ENCODE data around the gene CASP8AP2. TPM values are rescaled to one million over a fixed set of nuclear protein-coding genes. Genes with fewer than 3 reads are reported as not detected.

Gene CASP8AP2
- total RNA-seq, 1 experiment from 2014 or later = 27.9 TPM

- DNase-seq (ENCODE audit: low spot score) = no peak
- TF ChIP-seq ZNF219 (CRISPR knock-in tag; IDR thresholded peaks at IDR 0.05; ENCODE audit: borderline replicate concordance) (no peak), GRHL2 (CRISPR knock-in tag; IDR thresholded peaks at IDR 0.05; ENCODE audit: insufficient replicate concordance, severe bottlenecking) (no peak), SP1 (CRISPR knock-in tag; conservative IDR thresholded peaks at IDR 0.05) (no peak), NR2C2 (CRISPR knock-in tag; IDR thresholded peaks at IDR 0.05) (no peak), ERG (CRISPR knock-in tag; IDR thresholded peaks at IDR 0.05) (no peak), CBFB (CRISPR knock-in tag; IDR thresholded peaks at IDR 0.05; ENCODE audit: low read depth) (no peak), KAT7 (CRISPR knock-in tag; IDR thresholded peaks at IDR 0.05; ENCODE audit: borderline replicate concordance) (no peak), GABPB1 (CRISPR knock-in tag; IDR thresholded peaks at IDR 0.05) (no peak), ARID4B (CRISPR knock-in tag; IDR thresholded peaks at IDR 0.05; ENCODE audit: borderline replicate concordance) (no peak), ZNF317 (CRISPR knock-in tag; IDR thresholded peaks at IDR 0.05; ENCODE audit: borderline replicate concordance, low read depth) (no peak), JAZF1 (CRISPR knock-in tag; IDR thresholded peaks at IDR 0.05) (no peak), ZBTB21 (CRISPR knock-in tag; IDR thresholded peaks at IDR 0.05; ENCODE audit: borderline replicate concordance) (no peak)
- no peak; the same call in none of the 2 replicates for ATAC-seq
- Mint-ChIP-seq H3K4me3 (no peak overlapping the region), H3K4me1 (peaks cover 7% of the 10 kb centered on the region), H3K36me3 (peaks cover 23% of the 10 kb centered on the region), H3K9me3 (no peaks in the 10 kb centered on the region), H3K27me3 (ENCODE audit: low read depth) (no peaks in the 10 kb centered on the region; the same call in 1 of the 2 replicates), H3K27ac (no peak overlapping the region)
- ChIA-PET CTCF (interaction anchor here (0.8 to 0.9 kb wide), 3 partner anchors 11 to 100 kb away, joined by 3 to 5 read pairs (median 4); partner anchors contain the start of gene MDN1), POLR2A (interaction anchor here (0.7 kb wide), 1 partner anchor 11 kb away, joined by 3 read pairs; no protein-coding TSS in a partner anchor)
Measured at GRCh38 chr6:89840538-89840937, 10.9 kb downstream of the CASP8AP2 start.

- H3K4me1 Mint-ChIP-seq = peaks cover 7% of the 10 kb centered on the region
- no peaks in the 10 kb centered on the region; the same call in 1 of the 2 replicates for H3K27me3 Mint-ChIP-seq (ENCODE audit: low read depth)
- DNase-seq (ENCODE audit: low spot score) = no peak
- no peaks in the 10 kb centered on the region for H3K9me3 Mint-ChIP-seq
- H3K27ac Mint-ChIP-seq = peak overlapping the region; percentile 89
- peaks cover 15% of the 10 kb centered on the region for H3K36me3 Mint-ChIP-seq
- ATAC-seq = no peak
- TF ChIP-seq ATF3 (CRISPR knock-in tag; conservative IDR thresholded peaks at IDR 0.05) = no peak
- no peak overlapping the region for H3K4me3 Mint-ChIP-seq
- CTCF ChIA-PET = no interaction called here
- POLR2A ChIA-PET = no interaction called here
Measured at GRCh38 chr6:89842228-89842627, 12.5 kb downstream of the CASP8AP2 start.

GRCh38 chr6:89843070-89843469 is 13.4 kb downstream of the CASP8AP2 start:
- Mint-ChIP-seq H3K4me3 (no peak overlapping the region), H3K27ac (peak overlapping the region; percentile 57), H3K4me1 (peaks cover 7% of the 10 kb centered on the region), H3K9me3 (no peaks in the 10 kb centered on the region), H3K27me3 (ENCODE audit: low read depth) (no peaks in the 10 kb centered on the region), H3K36me3 (peaks cover 14% of the 10 kb centered on the region)
- ATAC-seq (no peak), DNase-seq (ENCODE audit: low spot score) (no peak)
- ChIA-PET CTCF (no interaction called here), POLR2A (no interaction called here)
- TF ChIP-seq STAT6 (CRISPR knock-in tag; conservative IDR thresholded peaks at IDR 0.05; ENCODE audit: low read depth) (no peak), ATF2 (CRISPR knock-in tag; IDR thresholded peaks at IDR 0.05; ENCODE audit: borderline replicate concordance, low read depth) (no peak), EMX1 (CRISPR knock-in tag; IDR thresholded peaks at IDR 0.05) (no peak), NFYB (CRISPR knock-in tag; conservative IDR thresholded peaks at IDR 0.05; ENCODE audit: low read depth) (no peak), CTCF (IDR thresholded peaks at IDR 0.05) (no peak), MXD4 (CRISPR knock-in tag; IDR thresholded peaks at IDR 0.05; ENCODE audit: borderline replicate concordance) (no peak), FOXJ3 (CRISPR knock-in tag; IDR thresholded peaks at IDR 0.05; ENCODE audit: borderline replicate concordance) (no peak), NR3C1 (CRISPR knock-in tag; conservative IDR thresholded peaks at IDR 0.05; ENCODE audit: low read depth) (no peak)

Data from WTC11 (cell line).